IMR-90 (cell line): ENCODE data around the gene POLA2.

Source experiments
- BHLHE40 ChIP-seq: fragments of 150-350 bp; IDR thresholded peaks from 2 replicates; pipeline ENCODE4 v1.6.1; 2016; ENCODE audit warnings: mild to moderate bottlenecking, low read depth, low read length
- CEBPB ChIP-seq: IDR thresholded peaks from 2 replicates; pipeline ENCODE4 v1.6.1; 2012; ENCODE audit warnings: low read depth, low read length, improper control_type of control experiment
- CHD1 ChIP-seq: IDR thresholded peaks from 2 replicates; pipeline ENCODE4 v1.6.1; 2012; ENCODE audit warnings: low read depth, low read length, improper control_type of control experiment
- MAFK ChIP-seq: IDR thresholded peaks from 2 replicates; pipeline ENCODE4 v1.6.1; 2012; ENCODE audit warnings: low read depth, low read length, improper control_type of control experiment
- MXI1 ChIP-seq: IDR thresholded peaks from 2 replicates; pipeline ENCODE4 v1.6.1; 2012; ENCODE audit warnings: low read depth, mild to moderate bottlenecking, low read length, moderate library complexity, borderline replicate concordance
- POLR2A ChIP-seq: IDR thresholded peaks from 2 replicates; pipeline ENCODE4 v1.6.1; 2012; ENCODE audit warnings: mild to moderate bottlenecking, low read depth, low read length
- RAD21 ChIP-seq: IDR thresholded peaks from 2 replicates; pipeline ENCODE4 v1.6.1; 2012; ENCODE audit warnings: low read length, improper control_type of control experiment
- RCOR1 ChIP-seq: IDR thresholded peaks from 2 replicates; pipeline ENCODE4 v1.6.1; 2012; ENCODE audit warnings: mild to moderate bottlenecking, low read length, improper control_type of control experiment; ENCODE audit not compliant: insufficient replicate concordance
- RFX5 ChIP-seq: IDR thresholded peaks from 2 replicates; pipeline ENCODE4 v1.8.0; 2012; ENCODE audit warnings: low read depth, mild to moderate bottlenecking, low read length, moderate library complexity
- SMC3 ChIP-seq: fragments of 150-350 bp; IDR thresholded peaks from 2 replicates; pipeline ENCODE4 v1.6.1; 2016; ENCODE audit warnings: low read depth, mild to moderate bottlenecking, antibody characterized with exemption, low read length, moderate library complexity
- TF ChIP-seq, protein P1 (sequence below): conservative IDR thresholded peaks from 2 replicates; pipeline ENCODE4 v1.5.1; 2012; ENCODE audit warnings: mild to moderate bottlenecking, low read depth, low read length, improper control_type of control experiment

DNA sequence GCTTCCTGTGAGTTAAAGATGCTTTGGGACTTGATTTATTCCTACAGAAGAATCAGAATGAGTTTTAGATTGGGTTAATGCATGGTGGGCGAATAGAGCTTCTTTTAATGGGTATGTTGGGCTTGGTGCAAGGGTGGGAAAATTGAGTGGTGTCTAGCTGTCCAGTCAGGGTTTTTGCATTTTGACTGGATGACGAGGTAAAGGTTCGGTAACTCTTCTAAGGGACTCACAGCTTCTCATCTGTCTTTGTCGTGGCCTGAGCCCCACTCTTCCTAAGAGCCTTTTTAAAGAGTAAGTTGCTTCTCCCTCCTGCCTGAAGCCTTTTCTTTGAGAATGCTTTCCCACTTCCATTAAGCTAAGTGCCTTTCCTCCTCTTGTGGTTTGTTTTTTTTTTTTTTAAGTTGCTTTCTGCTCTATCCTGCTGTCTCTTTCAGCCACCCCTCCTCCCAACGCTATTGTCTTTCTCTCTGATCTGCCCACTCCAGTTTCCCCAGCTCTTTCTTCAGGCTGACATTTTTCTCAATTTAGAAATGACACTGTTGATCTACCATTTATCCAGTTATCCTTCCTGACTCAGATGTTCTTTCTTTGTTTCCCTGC lies 73.0 kb downstream of the POLA2 start:
- TF ChIP-seq, protein P1, sequence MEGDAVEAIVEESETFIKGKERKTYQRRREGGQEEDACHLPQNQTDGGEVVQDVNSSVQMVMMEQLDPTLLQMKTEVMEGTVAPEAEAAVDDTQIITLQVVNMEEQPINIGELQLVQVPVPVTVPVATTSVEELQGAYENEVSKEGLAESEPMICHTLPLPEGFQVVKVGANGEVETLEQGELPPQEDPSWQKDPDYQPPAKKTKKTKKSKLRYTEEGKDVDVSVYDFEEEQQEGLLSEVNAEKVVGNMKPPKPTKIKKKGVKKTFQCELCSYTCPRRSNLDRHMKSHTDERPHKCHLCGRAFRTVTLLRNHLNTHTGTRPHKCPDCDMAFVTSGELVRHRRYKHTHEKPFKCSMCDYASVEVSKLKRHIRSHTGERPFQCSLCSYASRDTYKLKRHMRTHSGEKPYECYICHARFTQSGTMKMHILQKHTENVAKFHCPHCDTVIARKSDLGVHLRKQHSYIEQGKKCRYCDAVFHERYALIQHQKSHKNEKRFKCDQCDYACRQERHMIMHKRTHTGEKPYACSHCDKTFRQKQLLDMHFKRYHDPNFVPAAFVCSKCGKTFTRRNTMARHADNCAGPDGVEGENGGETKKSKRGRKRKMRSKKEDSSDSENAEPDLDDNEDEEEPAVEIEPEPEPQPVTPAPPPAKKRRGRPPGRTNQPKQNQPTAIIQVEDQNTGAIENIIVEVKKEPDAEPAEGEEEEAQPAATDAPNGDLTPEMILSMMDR: no peak
- no peak for TF ChIP-seq RAD21
- no peak for TF ChIP-seq POLR2A
- no peak for TF ChIP-seq RCOR1
- TF ChIP-seq BHLHE40: no peak
- no peak for TF ChIP-seq MAFK
- TF ChIP-seq SMC3: no peak
- TF ChIP-seq CEBPB: no peak
- no peak for TF ChIP-seq RFX5
- TF ChIP-seq MXI1: no peak
- no peak for TF ChIP-seq CHD1
